ENCODE results near the gene SRRM5.
A peak's percentile ranks its signal among the peaks of the same experiment; 100 is the strongest.
"Not testable (repeated sequence)": the region's sequence is repeated elsewhere in the genome, so short reads cannot be mapped to it uniquely, and the experiment has no call there.

Gene SRRM5

DNA sequence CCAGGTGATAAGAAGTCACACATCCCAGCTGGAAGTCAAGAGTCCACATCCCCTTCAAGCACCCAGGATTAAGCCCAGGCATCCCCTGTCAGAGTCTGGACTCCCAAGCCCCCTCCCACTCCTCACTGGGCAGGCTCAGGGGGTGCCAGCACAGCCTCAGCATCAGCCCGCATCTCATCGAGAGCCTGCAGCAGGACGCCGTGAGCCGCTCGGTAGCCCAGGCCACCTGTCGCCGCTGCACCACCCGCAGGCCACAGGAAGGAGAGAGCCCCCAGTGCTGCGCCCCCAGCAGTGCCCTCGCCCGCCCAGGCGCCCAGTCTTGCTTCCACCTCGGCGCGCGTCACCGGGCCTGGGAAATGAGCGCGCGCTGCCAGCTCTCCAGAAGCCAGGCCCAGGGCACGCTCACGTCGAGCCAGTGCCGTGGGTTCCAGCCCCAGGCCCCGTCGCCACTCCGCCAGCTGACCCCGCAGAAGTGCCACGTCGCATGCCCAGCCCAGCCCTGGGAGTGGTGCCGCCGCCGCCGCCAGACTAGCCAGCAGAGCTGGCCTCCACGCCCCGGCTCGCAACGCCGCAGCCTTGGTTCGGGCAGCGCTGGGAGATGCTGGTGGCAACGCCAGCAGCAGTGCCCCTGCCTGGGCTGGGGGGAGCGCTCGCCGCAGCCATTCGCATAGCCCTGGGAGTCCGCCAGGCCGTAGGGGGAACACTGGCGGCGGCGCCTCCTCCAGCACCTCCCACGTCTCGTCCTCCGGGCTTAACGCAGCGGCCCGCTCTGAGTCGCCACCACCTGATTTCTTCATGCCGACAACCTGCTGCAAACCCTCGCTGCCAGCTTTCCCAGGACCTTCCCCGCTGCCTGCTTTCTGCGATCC is 19.8 kb upstream of the SRRM5 start:
- DNase-seq = no peak

DNA sequence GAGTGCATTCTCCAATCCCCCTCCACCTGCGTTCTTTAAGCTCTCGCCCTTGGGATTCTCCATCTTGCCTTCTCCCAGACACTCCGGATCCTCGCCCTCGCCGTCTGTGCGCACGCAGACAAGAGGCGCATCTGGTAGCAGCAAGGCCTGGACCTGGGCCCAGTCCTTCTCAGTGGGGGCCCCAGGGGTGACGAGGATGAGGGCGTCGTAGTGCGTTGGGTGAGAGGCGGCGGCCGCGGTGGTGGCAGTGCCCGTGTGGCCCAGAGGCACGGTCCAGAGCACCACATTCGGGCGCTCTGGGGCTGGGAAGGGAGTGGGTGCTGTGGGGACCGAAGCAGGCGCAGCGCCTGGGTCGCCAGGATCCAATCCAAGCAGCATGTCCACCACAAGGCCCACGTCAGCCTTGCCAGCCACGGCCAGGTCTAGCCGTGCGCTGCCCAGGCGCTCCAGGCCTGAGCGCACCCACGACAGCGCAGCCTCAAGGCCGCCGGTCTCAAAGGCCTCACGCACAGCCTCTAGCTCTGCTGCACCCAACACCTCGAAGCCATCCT is 19.0 kb upstream of the SRRM5 start:
- DNase-seq = no peak

DNA sequence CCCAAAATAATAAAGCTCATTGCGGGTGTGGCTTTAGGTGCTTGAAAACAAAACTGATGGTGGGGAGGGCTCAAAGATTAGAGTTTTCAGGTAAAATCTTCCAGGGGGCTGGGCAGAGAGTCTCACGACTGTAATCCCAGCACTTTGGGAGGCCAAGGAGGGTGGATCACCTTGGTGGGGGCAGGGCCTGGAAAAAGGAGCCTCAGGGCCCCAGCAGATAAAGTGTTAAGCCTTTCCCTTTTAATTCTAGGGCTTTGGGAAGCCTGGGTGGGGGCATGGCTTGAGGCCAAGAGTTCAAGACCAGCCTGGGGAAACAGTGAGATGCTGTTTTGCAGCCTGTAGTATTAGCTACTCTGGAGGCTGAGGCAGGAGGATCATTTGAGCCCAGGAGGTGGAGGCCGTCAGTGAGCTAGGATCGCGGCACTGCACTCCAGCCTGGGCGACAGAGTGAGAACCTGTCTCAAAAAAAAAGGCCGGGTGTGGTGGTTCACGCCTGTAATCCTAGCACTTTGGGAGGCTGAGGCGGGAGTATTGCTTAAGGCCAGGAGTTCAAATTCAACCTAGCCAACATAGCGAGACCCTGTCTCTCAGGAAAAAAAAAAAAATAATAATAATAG is 17.7 kb upstream of the SRRM5 start:
- DNase-seq = no peak

DNA sequence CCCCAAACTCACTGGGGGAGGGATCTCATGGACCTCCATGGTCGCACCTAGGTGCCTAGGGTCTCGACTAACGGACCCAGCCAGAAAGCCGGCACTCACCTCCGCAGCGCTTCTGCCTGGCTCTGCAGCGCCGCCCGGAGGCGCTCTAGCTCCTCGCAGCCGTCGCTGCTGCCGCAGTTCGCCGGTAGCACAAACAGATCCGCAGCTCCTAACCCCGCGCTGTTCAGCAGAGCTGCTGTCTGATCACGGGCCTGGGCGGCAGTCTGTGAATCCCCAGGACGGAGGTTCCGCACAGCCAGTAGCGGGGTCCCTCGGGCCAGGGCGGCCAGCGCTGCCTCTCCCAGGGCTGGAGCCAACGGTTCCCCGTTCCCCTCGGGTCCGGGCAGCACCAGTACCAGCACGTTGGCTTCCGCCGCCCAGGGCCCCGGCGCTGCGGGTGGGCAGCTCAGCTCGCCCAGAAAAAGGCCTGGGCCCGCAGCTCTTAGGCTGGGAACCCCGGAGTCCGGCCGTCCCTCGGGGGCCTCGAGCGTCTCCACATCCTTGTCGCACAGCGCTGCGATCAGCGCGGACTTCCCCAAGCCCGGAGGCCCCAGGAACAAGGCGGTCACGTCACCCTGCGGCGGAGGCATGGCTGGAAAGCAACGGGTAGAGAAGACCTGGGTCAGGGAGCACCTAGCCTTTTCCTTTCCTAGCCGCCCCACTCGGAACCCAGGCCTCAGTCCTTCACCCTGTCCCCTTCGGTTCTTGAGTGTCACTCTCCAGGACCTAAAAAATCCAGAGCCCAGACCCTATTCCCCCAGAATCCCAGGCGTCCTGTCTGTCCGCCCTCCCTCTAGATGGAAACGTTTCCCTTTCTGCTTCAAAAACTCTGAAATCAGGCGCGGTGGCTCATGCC is 16.9 kb upstream of the SRRM5 start:
- peak in 1 of 2 experiments; percentile 52 for DNase-seq

DNA sequence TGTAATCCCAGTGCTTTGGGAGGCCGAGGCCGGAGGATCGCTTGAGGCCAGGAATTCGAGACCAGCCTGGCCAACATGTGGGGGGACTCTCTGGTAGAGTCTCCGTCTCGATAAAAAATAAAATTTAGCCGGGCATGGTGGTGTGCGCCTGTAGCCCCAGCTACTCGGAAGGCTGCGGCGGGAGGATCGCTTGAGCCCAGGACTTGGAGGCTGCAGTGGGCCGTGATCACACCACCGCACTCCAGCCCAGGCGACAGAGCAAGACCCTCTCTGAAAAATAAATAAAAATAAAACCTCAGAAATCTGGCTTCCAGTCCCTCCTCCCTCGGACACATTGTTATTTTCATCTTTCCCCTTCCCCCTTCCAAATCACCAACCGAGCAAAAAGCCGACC is 16.3 kb upstream of the SRRM5 start:
- no peak for DNase-seq

DNA sequence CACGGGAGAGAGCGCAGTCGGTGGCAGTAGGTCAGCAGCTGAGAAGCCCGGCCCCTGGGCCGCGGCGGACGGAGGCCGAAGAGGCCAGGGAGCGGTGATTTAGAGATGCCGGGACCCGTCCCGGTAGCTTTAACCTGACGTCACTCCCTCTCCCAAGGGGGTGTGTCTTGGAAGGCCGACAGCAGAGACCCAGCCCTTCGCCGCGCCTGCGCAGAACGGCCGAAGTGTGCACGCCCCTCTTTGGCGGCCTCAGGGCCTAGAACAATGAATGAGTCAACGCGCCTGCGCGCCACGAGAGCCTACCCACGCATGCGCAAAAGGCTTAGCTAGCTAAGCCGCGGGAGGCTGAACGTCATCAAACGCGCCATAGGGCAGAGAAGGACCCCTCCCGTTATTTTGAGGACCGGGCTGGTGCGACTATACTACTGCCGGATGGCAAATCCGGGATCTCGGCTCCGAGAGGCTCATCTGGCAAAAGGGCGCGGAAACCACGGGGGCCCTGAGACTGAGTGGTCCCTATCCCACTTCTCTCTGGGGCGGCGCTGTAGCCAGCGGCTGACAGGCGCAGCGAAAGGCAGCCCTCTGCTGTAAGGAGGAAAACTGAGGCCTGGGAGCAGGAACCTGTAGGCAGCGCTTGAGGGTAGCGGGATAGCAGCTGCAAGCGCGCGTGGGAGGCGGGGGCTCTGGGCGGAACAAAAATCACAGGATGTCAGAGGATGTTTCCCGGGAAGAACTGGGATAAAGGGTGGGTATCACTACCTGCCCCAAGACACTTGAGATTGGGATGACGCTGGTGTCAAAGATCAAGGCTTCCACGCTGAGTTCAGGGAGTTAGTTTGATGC is 15.7 kb upstream of the SRRM5 start, which contains the start of the genes IRGQ and ZNF576:
TSS of gene IRGQ (minus strand) at position 136 of the 843 bp plus-strand sequence. CDS start 796 bp downstream, outside the sequence.
TSS of gene ZNF576 (plus strand) at position 597 of the 843 bp plus-strand sequence. CDS start 514 bp downstream, outside the sequence.
- DNase-seq = peak; percentile 99

DNA sequence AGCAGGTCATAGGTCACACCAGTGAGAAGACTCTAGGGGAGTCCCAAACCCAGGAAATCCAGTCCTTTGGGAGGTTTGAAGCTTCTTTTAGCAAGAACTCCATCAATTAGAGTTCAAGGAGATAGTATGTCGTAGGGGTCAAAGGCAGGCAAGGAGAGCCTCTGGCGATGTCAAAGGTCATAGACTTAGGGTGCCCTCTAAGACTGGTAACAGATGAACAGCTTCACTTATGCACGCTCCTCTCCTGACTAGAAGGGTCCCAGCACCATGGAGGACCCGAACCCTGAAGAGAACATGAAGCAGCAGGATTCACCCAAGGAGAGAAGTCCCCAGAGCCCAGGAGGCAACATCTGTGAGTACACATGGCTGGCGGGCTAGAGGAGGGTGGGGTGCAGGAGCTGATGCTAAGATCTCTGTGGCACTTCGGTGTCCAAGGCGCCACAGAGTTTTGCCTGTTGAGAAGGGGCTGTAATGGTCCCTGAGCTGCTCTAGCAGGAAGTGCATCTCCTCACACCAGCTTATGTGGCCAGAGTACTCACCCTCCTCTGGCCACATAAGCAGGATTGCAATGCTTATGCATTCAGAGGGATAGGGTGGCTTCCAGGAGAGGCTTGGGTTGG is 14.9 kb upstream of the SRRM5 start:
- DNase-seq = no peak

DNA sequence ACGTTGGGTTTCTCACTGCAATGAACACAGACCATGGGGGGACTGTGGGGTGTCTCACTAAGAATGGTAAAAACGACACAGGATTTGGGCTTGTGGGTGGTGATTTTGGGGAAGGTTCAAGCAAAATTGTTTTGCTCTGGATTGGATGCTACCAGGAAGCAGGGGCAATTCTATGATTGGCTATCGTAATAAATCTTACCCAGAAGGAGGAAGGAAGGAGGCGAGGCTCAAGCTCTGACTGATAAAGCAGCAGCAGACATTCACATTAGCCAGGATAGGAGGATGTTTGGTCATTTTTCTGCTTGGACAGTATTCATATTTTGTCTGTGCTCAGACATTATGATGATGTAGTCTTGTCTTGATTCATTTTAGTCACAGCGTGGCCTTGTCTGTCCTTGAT is 14.0 kb upstream of the SRRM5 start:
- DNase-seq = no peak

DNA sequence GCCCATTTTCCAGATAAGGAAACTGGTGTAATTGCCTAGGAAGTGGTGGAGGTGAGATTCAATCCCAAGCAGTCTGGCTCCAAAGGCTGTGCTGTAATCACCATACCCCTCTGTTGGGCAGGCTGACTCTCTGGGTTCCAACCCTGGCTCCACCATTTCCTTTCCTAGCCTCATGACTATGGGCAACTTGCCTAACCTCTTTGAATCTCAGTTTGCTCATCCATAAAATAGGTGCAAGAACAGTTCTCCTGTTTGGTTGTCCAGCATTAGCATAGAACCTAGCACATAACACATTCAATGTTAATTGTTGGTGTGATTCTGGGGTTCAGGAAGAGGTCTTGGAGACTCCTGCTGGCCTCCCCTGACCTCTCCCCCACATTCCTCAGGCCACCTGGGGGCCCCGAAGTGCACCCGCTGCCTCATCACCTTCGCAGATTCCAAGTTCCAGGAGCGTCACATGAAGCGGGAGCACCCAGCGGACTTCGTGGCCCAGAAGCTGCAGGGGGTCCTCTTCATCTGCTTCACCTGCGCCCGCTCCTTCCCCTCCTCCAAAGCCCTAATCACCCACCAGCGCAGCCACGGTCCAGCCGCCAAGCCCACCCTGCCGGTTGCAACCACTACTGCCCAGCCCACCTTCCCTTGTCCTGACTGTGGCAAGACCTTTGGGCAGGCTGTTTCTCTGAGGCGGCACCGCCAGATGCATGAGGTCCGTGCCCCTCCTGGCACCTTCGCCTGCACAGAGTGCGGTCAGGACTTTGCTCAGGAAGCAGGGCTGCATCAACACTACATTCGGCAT is 13.2 kb upstream of the SRRM5 start:
- DNase-seq = no peak

DNA sequence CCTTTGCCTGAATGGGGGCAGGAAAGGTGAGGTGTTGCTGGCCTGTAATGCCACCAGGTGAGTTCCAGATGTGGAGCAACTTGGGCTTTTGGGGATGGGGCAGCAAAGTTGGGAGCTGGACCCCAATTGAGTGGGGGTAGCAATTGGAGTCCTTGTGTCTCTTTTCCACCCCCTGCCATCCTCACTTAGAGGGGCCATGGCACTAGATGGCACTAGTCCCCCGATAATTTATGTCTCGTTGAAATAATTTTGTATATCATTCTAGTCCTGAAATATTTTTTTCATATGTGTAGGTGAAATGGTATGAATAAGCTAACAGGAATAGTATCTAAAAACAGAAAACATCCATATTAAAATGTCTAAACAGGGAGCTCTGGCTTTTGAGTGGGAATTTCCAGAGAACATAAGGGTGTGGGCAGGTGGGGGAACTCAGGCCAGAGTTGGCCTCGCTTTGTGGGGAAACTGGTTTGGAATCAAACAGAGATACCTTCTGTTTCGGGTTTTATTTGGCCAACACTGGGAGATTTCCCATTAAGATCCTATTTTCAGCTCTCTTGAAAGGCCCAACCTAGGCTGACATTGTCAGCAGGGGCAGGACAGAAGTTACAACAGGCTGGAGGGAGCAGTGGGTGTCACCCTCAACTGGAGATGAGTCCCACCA is 12.1 kb upstream of the SRRM5 start:
- DNase-seq = no peak

DNA sequence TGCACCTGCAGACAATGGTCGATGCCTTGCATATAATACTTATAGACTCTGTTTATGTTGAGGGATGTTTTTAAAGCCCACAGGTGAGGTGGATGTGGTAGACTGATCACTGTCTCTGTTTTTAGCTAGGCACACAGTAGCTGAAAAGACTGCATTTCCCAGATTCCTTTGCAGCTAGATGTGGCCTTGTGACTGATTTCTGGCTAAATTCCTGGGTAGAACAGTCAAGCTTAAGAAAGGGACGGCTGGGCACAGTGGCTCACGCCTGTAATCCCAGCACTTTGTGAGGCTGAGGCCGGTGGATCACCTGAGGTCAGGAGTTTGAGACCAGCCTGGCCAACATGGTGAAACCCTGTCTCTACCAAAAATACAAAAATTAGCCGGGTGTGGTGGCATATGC is 11.6 kb upstream of the SRRM5 start:
- DNase-seq = not testable (repeated sequence)

DNA sequence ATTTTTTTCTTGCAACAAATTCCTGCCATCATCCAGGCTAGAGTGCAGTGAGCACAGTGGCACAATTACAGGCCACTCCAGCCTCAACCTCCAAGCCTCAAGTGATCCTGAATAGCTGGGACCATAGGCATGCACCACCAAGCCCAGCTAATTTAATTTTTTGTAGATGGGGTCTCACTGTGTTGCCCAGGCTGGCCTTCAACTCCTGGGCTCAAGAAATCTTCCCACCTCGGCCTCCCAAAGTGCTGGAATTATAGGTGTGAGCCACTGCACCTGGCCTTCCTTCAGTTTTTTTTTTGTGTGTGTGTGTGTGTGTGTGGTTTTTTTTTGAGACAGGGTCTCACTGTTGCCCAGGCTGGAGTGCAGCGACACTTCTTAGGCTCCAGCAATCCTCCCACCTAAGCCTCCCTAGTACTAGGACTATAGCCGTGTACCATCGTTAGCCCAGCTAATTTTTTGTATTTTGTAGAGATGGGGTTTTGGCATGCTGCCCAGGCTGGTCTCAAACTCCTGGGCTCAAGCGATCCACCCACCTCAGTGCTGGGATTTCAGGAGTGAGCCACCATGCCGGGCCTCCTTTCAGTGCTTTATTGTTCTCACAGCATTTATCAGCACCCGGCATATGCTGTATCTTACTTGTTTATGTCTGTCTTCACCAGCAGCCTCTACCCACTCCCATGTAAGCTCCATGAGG is 5.9 kb upstream of the SRRM5 start:
- no peak for DNase-seq

DNA sequence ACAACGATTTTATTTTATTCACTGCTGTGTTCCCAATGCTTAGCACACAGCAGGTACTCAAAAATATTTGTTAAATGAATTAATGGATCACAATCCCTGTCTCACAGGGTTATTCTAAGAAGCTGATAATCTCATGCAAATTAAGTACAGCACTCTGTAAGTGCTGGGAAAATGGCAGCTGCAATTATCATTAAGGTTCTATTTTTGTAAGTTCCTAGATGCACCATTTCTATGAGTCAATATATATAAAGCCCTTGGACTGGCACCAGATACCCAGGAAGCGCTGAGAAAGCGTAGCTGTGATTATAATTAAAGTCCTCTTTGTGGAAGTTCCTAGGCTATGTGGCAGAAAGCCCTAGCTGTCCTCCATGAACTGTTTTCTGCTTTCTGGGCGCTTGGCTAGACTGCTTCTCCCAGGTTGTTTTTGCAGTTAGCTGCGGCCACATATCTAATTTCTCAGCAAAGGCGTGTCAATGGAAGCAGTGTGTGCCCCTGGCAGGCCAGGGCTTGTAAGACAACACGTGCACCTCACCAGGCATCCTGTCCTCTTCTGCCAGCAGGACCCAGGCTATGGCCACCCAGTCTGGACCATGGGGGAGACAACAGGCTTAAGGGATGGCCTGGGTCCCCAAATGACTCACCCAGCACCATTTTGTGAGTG is 5.2 kb upstream of the SRRM5 start:
- DNase-seq = no peak

DNA sequence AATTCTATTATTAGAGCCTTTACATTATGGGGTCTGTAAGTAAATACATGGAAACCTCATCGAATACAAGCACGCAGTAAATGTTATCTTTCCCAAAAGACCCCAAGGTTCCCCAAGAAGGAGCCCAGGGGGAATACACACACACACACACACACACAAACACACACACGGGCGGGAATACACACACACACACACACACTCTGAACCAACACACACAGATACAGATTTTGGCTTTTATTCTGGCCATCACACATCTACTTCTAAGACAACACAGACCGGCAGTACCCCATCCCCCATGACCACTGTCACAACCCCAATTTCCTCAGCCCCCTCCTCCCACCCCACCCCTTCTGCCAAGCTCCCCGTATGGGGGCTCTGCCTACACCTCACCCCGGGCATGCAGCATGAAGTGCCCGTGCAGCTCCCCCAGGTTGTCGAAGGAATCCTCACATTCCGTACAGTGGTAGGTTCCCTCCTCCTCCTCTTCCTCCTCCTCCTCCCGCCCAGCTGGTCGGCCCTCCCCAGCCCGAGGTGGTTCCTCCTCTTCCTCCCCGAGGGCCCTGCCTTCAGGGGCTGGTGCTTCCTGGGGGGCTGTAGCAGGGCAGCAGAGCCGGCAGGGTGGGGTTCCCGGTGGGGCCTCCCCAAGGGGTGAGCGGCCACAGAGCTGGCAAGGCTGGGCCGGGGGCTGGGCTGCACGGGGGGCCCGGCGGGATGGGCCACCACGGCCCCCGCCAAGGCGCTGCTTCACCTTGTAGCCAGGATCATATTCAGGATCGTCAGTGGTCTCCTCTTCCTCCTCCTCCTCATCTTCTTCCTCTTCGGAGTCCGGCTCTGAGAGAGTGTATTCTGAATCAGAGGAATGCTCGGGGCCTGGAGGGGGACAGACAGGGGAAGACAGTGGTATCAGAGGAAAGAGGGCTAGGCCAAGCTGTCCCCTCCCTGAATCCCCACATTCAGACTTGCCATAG is 4.4 kb upstream of the SRRM5 start:
- DNase-seq = no peak

DNA sequence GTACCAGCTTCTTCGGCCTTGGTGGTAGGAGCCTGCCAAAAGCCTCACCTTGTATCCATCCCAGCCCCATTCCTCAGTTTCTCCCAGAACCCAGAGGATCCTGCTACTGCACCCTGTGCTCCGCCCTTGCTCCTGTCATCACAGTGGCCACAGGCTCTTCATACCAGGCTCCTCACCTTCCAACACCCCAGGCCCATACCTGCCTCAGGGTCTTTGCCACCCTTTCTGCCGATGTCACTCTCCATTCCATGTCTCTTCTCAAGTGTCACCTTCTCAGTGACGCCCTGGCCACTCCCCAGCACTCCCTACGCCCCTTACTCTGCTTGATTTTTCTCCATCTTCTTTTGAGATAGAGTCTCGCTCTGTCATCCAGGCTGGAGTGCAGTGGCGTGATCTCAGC is 2.0 kb upstream of the SRRM5 start:
- no peak for DNase-seq

DNA sequence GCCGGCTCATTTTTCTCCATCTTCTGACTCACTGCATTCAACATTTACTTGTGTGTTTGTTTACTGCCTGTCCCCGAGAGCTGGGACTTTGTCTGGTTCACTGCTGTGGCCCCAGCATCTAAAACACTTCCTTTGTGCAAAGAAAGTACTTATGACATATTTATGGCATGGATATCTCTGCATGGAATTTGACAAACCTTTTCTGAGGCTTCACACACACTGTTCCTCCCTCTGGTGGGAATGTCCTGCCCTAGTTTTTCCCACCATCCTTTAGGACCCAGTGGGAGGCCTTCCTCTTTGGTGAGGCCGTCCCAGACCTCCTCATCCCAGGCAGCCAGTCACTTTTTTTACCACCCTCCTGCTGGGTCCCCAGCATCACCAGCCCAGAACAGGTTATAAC is 1.4 kb upstream of the SRRM5 start:
- no peak for DNase-seq

DNA sequence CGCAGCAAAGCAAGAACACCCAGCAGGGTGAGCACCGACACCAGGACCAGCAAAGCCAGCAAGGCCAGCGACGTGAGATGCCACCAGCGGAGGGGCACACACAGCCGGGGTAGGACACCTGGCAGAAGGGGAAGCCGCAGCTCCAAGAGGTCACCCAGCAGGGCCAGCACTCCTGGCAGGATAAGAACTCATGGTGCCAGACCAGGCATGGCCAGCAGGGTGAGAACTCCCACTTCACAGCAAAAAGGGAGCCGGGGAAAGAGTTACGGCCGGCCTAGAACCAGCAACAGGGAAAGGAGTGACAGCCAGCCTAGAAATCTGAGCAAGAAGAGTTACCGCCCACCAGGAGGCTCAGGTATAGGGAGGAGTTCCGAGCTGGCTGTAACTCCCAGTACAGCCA is 486 bp downstream of the SRRM5 start:
- DNase-seq = no peak

DNA sequence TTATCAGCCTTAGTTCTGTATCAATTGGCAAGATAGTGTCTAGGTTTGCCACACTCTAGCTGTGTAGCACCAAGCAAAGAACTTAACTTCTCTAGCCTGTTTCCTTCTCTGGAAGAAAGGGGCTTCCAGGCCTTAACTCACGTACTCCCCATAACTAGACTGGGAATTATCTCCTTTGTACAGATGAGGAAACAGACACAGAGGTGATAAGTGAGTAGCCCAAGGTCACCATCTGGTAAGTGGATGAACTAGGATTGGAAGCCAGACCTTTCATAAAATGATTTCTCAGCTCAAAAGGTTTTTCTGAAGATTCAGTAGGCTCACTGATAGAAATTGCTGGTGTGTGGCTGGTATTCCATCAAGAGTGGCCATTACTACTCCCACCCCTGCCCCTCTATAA is 4.4 kb downstream of the SRRM5 start:
- DNase-seq = no peak
